Panc1 (cell line): ENCODE results near the gene XKR8. TPM values are rescaled to one million over a fixed set of nuclear protein-coding genes. Genes with fewer than 3 reads are reported as not detected.
"Not testable (repeated sequence)": the region's sequence is repeated elsewhere in the genome, so short reads cannot be mapped to it uniquely, and the experiment has no call there.

Experiments
- ATAC-seq: fragments of 200-7000 bp; cut with Tn5 transposase; 2 replicates; pipeline ENCODE4 v1.9.1; 2020; ENCODE audit warnings: mild to moderate bottlenecking, moderate library complexity
- BruUV-seq: library from RNA; stranded (reverse); fragments of 400-500 nt; replicated peaks from 2 replicates; lab custom pipeline; 2021; lab: Mats Ljungman, UMichigan
- CTCF ChIA-PET: fragments of 300-600 bp; sonication (Branson Sonifier 250); formaldehyde crosslinking; loops from one replicate; lab custom pipeline; 2022; ENCODE audit warnings: antibody characterized with exemption; lab: Charles Lee
- POLR2A ChIA-PET: fragments of 300-600 bp; sonication (Branson Sonifier 250); formaldehyde crosslinking; loops from one replicate; lab custom pipeline; 2022; ENCODE audit warnings: antibody characterized with exemption; lab: Charles Lee
- DNase-seq: peaks from one replicate; pipeline ENCODE4 v3.0.0-alpha.2; 2010; ENCODE audit warnings: low read depth, low spot score
- H3K27ac ChIP-seq: 2 replicates; pipeline ENCODE4 v1.5.1; 2011; ENCODE audit warnings: mild to moderate bottlenecking, low read length, inconsistent platforms
- H3K27me3 ChIP-seq: fragments of 200-500 bp; sonication (Bioruptor generic); 2 replicates; pipeline ENCODE4 v1.6.0; 2014; ENCODE audit warnings: low read length, inconsistent platforms; ENCODE audit not compliant: control insufficient read depth, insufficient read depth
- H3K36me3 ChIP-seq: fragments of 200-500 bp; sonication (Bioruptor generic); 2 replicates; pipeline ENCODE4 v1.5.1; 2014; ENCODE audit warnings: inconsistent platforms, mild to moderate bottlenecking, low read length, moderate library complexity; ENCODE audit not compliant: control insufficient read depth, insufficient read depth
- H3K4me1 ChIP-seq: 2 replicates; pipeline ENCODE4 v1.5.1; 2011; ENCODE audit warnings: inconsistent platforms, mild to moderate bottlenecking, low read length, moderate library complexity; ENCODE audit not compliant: control insufficient read depth, insufficient read depth
- H3K4me3 ChIP-seq, 2 experiments: 2 replicates each; pipeline ENCODE4 v1.5.1; 2011 to 2012; ENCODE audit warnings: low read depth in 2 of 2, low read length in 2 of 2, mild to moderate bottlenecking in 2 of 2, inconsistent platforms in 1 of 2, moderate library complexity in 1 of 2
- H3K9me3 ChIP-seq: fragments of 200-500 bp; sonication (Bioruptor generic); 2 replicates; pipeline ENCODE4 v1.5.1; 2014; ENCODE audit warnings: low read depth, mild to moderate bottlenecking, inconsistent platforms, low read length, moderate library complexity; ENCODE audit not compliant: control insufficient read depth, insufficient read depth
- CTCF ChIP-seq: fragments of 450-650 bp; IDR thresholded peaks from 2 replicates; pipeline ENCODE4 v1.5.1; 2017; ENCODE audit warnings: mild to moderate bottlenecking
- POLR2AphosphoS5 ChIP-seq: IDR thresholded peaks from 2 replicates; pipeline ENCODE4 v1.6.1; 2012; ENCODE audit warnings: mild to moderate bottlenecking, low read depth, low read length, moderate library complexity
- REST ChIP-seq, 2 experiments: IDR thresholded peaks; 2 replicates each; pipeline ENCODE4 v1.6.1; 2011 to 2012; ENCODE audit warnings: low read depth in 2 of 2, control low read depth in 1 of 2, low read length in 1 of 2, mild to moderate bottlenecking in 1 of 2, moderate library complexity in 1 of 2; ENCODE audit not compliant: insufficient read depth in 1 of 2
- SIN3A ChIP-seq: IDR thresholded peaks from 2 replicates; pipeline ENCODE4 v1.6.1; 2012; ENCODE audit warnings: low read depth, mild to moderate bottlenecking, low read length, moderate library complexity, borderline replicate concordance; ENCODE audit not compliant: insufficient read depth
- TCF7L2 ChIP-seq: IDR thresholded peaks from 2 replicates; pipeline ENCODE4 v1.6.1; 2011; ENCODE audit warnings: mild to moderate bottlenecking, low read depth, low read length, inconsistent platforms
- in situ Hi-C: cut with HindIII; loops from 2 replicates; pipeline ENCODE4 v1.10.0; 2016; ENCODE audit warnings: low sequenced_read_pairs, low pct_unique_long_range_greater_than_20kb
- intact Hi-C: fragments of 100-400 bp; cut with micrococcal nuclease; formaldehyde crosslinking; loops from one replicate; pipeline ENCODE4 v1.10.0; 2022; ENCODE audit not compliant: unreplicated experiment
- total RNA-seq: library from RNA; stranded (reverse); gene quantifications from one replicate; pipeline ENCODE4 v1.2.1, GENCODE V29; 2021; ENCODE audit not compliant: unreplicated experiment

Gene XKR8
- total RNA-seq, 1 experiment from 2014 or later, result 10.6 TPM

- Histone ChIP-seq H3K4me3 (no peak overlapping the region), H3K9me3 (no peaks in the 10 kb centered on the region), H3K27me3 (no peaks in the 10 kb centered on the region), H3K27ac (no peak overlapping the region), H3K4me1 (no peaks in the 10 kb centered on the region), H3K36me3 (peaks cover 12% of the 10 kb centered on the region)
- POLR2A ChIA-PET, result no interaction called here
- in situ Hi-C loops, result no loop called here
- no peak for TF ChIP-seq TCF7L2
- no peak for TF ChIP-seq SIN3A
- no peak for TF ChIP-seq CTCF
- no peak for ATAC-seq
- BruUV-seq, result no TSS peak
- intact Hi-C loops, result no loop called here
- DNase-seq, result no peak
- CTCF ChIA-PET, result no interaction called here
Measured at GRCh38 chr1:28002600-28002999, 42.8 kb downstream of the XKR8 start.

- ATAC-seq, BruUV-seq, H3K4me1 ChIP-seq, H3K4me3 ChIP-seq, POLR2A ChIA-PET, intact Hi-C loops, in situ Hi-C loops, H3K9me3 ChIP-seq, CTCF ChIA-PET, H3K27me3 ChIP-seq, H3K27ac ChIP-seq, DNase-seq: not testable (repeated sequence)
- H3K36me3 ChIP-seq, result peaks cover 12% of the 10 kb centered on the region
Measured at GRCh38 chr1:28003117-28003516, 43.3 kb downstream of the XKR8 start.

- intact Hi-C loops (no loop called here), in situ Hi-C loops (no loop called here)
- Histone ChIP-seq H3K36me3 (peaks cover 18% of the 10 kb centered on the region), H3K9me3 (no peaks in the 10 kb centered on the region), H3K27me3 (no peaks in the 10 kb centered on the region), H3K4me3 (no peak overlapping the region), H3K27ac (no peak overlapping the region), H3K4me1 (no peaks in the 10 kb centered on the region)
- TF ChIP-seq CTCF, result no peak
- TF ChIP-seq SIN3A, result no peak
- no peak for TF ChIP-seq REST (IDR thresholded peaks at IDR 0.05; ENCODE audit: insufficient read depth in 1 of 2, low read depth in 2 of 2, low read length in 1 of 2)
- TF ChIP-seq TCF7L2, result no peak
- TF ChIP-seq POLR2AphosphoS5, result no peak
- no TSS peak for BruUV-seq
- POLR2A ChIA-PET, result no interaction called here
- CTCF ChIA-PET, result no interaction called here
- ATAC-seq, result no peak
- DNase-seq, result no peak
Measured at GRCh38 chr1:28010969-28011368, 51.2 kb downstream of the XKR8 start.

Other genes with a start within 250 kb of the XKR8 start
- gene FAM76A, start 234.0 kb upstream of the XKR8 start, total RNA-seq, result 15.4 TPM
- 25.3 TPM for gene STX12, start 186.8 kb upstream of the XKR8 start, total RNA-seq
- gene PPP1R8, start 129.2 kb upstream of the XKR8 start, total RNA-seq, result 59.7 TPM
- 4.2 TPM for gene THEMIS2, start 87.4 kb upstream of the XKR8 start, total RNA-seq
- gene RPA2, start 45.4 kb upstream of the XKR8 start, total RNA-seq, result 49.4 TPM
- 1.5 TPM for gene SMPDL3B, start 25.0 kb upstream of the XKR8 start, total RNA-seq
- 17.5 TPM for gene EYA3, start 128.6 kb downstream of the XKR8 start, total RNA-seq
- gene PTAFR, start 216.7 kb downstream of the XKR8 start, total RNA-seq, result 0.13 TPM